HCT116 (cell line): Measurements from ENCODE around the gene COL5A1. TPM values are rescaled to one million over a fixed set of nuclear protein-coding genes. Genes with fewer than 3 reads are reported as not detected.

Experiments used
- ATAC-seq: fragments of 200-7000 bp; cut with Tn5 transposase; 2 replicates; pipeline ENCODE4 v1.9.1; 2020; ENCODE audit warnings: mild to moderate bottlenecking, moderate library complexity
- BruUV-seq: library from RNA; stranded (reverse); fragments of 400-500 nt; replicated peaks from 2 replicates; lab custom pipeline; 2021; lab: Mats Ljungman, UMichigan
- CTCF ChIA-PET: fragments of 300-600 bp; sonication (Branson Sonifier 250); formaldehyde crosslinking; loops from one replicate; lab custom pipeline; 2021; ENCODE audit warnings: antibody characterized with exemption; lab: Charles Lee
- POLR2A ChIA-PET: fragments of 300-600, 350-600 bp; sonication (Branson Sonifier 250); formaldehyde crosslinking; loops from one replicate; lab custom pipeline; 2021; ENCODE audit warnings: antibody characterized with exemption; lab: Charles Lee
- RAD21 ChIA-PET, 2 experiments: fragments of 300-600 bp; sonication (Branson Sonifier 250); formaldehyde crosslinking; loops; one replicate each; lab custom pipeline; 2023; ENCODE audit warnings: low total read pairs in 2 of 2; ENCODE audit not compliant: uncharacterized antibody in 2 of 2, unreplicated experiment in 2 of 2, low non-redundant PET in 1 of 2; lab: Charles Lee
- DNase-seq: peaks from one replicate; pipeline ENCODE4 v3.0.0-alpha.2; 2010; ENCODE audit warnings: low read depth, low spot score
- H2AFZ ChIP-seq: fragments of 200-600 bp; shearing (Covaris generic), sonication (generic); 2 replicates; pipeline ENCODE4 v1.6.1; 2017; ENCODE audit warnings: low read depth, mixed run types, mixed read lengths, antibody characterized with exemption, low read length; ENCODE audit not compliant: poor library complexity, severe bottlenecking
- H3K27ac ChIP-seq: 2 replicates; pipeline ENCODE4 v1.5.1; 2012; ENCODE audit warnings: low read depth, low read length
- H3K27me3 ChIP-seq: fragments of 200-600 bp; sonication (generic); 2 replicates; pipeline ENCODE4 v1.6.1; 2016; ENCODE audit warnings: mixed run types, low read length, mixed read lengths; ENCODE audit not compliant: insufficient read depth
- H3K36me3 ChIP-seq, 2 experiments: fragments of 200-500 bp in 1 of 2; fragments of 200-600 bp in 1 of 2; sonication (Bioruptor generic) in 1 of 2; sonication (generic) in 1 of 2; 2 replicates each; pipeline versions ENCODE4 v1.5.1 to v1.6.1; 2014 to 2016; ENCODE audit warnings: low read length in 2 of 2, inconsistent platforms in 1 of 2, mixed read lengths in 1 of 2, mixed run types in 1 of 2; ENCODE audit not compliant: insufficient read depth in 2 of 2, control insufficient read depth in 1 of 2
- H3K4me1 ChIP-seq, 2 experiments: fragments of 200-600 bp in 1 of 2; sonication (generic) in 1 of 2; 2 replicates each; pipeline versions ENCODE4 v1.5.1 to v1.6.1; 2012 to 2017; ENCODE audit warnings: low read length in 2 of 2, inconsistent platforms in 1 of 2, mild to moderate bottlenecking in 1 of 2, mixed read lengths in 1 of 2, mixed run types in 1 of 2, moderate library complexity in 1 of 2; ENCODE audit not compliant: insufficient read depth in 2 of 2, control insufficient read depth in 1 of 2
- H3K4me2 ChIP-seq: fragments of 200-600 bp; sonication (generic); 2 replicates; pipeline ENCODE4 v1.6.1; 2017; ENCODE audit warnings: mixed run types, low read length, mixed read lengths
- H3K4me3 ChIP-seq, 2 experiments: fragments of 200-600 bp in 1 of 2; sonication (generic) in 1 of 2; replicated peaks in 1 of 2; 2 replicates each; pipeline ENCODE4 v1.5.1; 2011 to 2016; ENCODE audit warnings: low read length in 2 of 2, control low read depth in 1 of 2, low read depth in 1 of 2, mild to moderate bottlenecking in 1 of 2, mixed read lengths in 1 of 2, mixed run types in 1 of 2
- H3K79me2 ChIP-seq: fragments of 200-600 bp; sonication (generic); 2 replicates; pipeline ENCODE4 v1.6.1; 2017; ENCODE audit warnings: mild to moderate bottlenecking, mixed run types, low read length, moderate library complexity, mixed read lengths; ENCODE audit not compliant: insufficient read depth
- H3K9ac ChIP-seq: fragments of 200-600 bp; sonication (generic); 2 replicates; pipeline ENCODE4 v1.6.1; 2016; ENCODE audit warnings: low read length, mixed read lengths
- H3K9me2 ChIP-seq: fragments of 200-600 bp; sonication (generic), shearing (Covaris generic); 2 replicates; pipeline ENCODE4 v1.6.1; 2017; ENCODE audit warnings: mixed run types, mild to moderate bottlenecking, moderate library complexity; ENCODE audit not compliant: insufficient read depth
- H3K9me3 ChIP-seq, 2 experiments: fragments of 200-500 bp in 1 of 2; fragments of 200-600 bp in 1 of 2; sonication (Bioruptor generic) in 1 of 2; sonication (generic) in 1 of 2; 2 replicates each; pipeline ENCODE4 v1.6.1; 2014 to 2017; ENCODE audit warnings: low read length in 2 of 2, mixed read lengths in 2 of 2, inconsistent platforms in 1 of 2, low read depth in 1 of 2, mild to moderate bottlenecking in 1 of 2, mixed run types in 1 of 2, moderate library complexity in 1 of 2; ENCODE audit not compliant: control insufficient read depth in 1 of 2, insufficient read depth in 1 of 2
- H4K20me1 ChIP-seq: fragments of 200-600 bp; sonication (generic), shearing (Covaris generic); 2 replicates; pipeline ENCODE4 v1.6.1; 2017; ENCODE audit warnings: mixed run types, mild to moderate bottlenecking, moderate library complexity; ENCODE audit not compliant: insufficient read depth
- CBX3 ChIP-seq: IDR thresholded peaks from 2 replicates; pipeline ENCODE4 v1.6.1; 2012; ENCODE audit warnings: low read depth
- CEBPB ChIP-seq: IDR thresholded peaks from 2 replicates; pipeline ENCODE4 v1.6.1; 2012; ENCODE audit warnings: low read depth
- ELF1 ChIP-seq: IDR thresholded peaks from 2 replicates; pipeline ENCODE4 v1.6.1; 2012; ENCODE audit warnings: low read depth, borderline replicate concordance
- FOSL1 ChIP-seq: IDR thresholded peaks from 2 replicates; pipeline ENCODE4 v1.6.1; 2012; ENCODE audit warnings: low read depth
- JUND ChIP-seq: IDR thresholded peaks from 2 replicates; pipeline ENCODE4 v1.6.1; 2012
- POLR2A ChIP-seq: IDR thresholded peaks from 2 replicates; pipeline ENCODE4 v1.7.0; 2011; ENCODE audit warnings: borderline replicate concordance; ENCODE audit not compliant: insufficient read depth, insufficient read length; ENCODE audit errors: extremely low read depth
- POLR2AphosphoS5 ChIP-seq: IDR thresholded peaks from 2 replicates; pipeline ENCODE4 v1.6.1; 2011; ENCODE audit warnings: mild to moderate bottlenecking, low read depth, low read length, moderate library complexity
- RAD21 ChIP-seq: IDR thresholded peaks from 2 replicates; pipeline ENCODE4 v1.6.1; 2012; ENCODE audit warnings: low read depth, mild to moderate bottlenecking
- SP1 ChIP-seq: IDR thresholded peaks from 2 replicates; pipeline ENCODE4 v1.6.1; 2012; ENCODE audit warnings: low read depth
- SRF ChIP-seq: IDR thresholded peaks from 2 replicates; pipeline ENCODE4 v1.6.1; 2012; ENCODE audit warnings: low read depth
- TCF7L2 ChIP-seq: IDR thresholded peaks from 2 replicates; pipeline ENCODE4 v1.7.0; 2011; ENCODE audit warnings: borderline replicate concordance, inconsistent platforms; ENCODE audit not compliant: insufficient read depth, insufficient read length; ENCODE audit errors: extremely low read depth
- ZNF274 ChIP-seq: fragments of 200-500 bp; sonication (Bioruptor generic); IDR thresholded peaks from 2 replicates; pipeline ENCODE4 v1.6.1; 2014; ENCODE audit warnings: mild to moderate bottlenecking, low read depth, low read length, inconsistent platforms
- intact Hi-C: fragments of 100-400 bp; cut with micrococcal nuclease; formaldehyde crosslinking; loops from 2 replicates; pipeline ENCODE4 v1.10.0; 2022
- total RNA-seq: library from RNA; stranded (reverse); gene quantifications from one replicate; pipeline ENCODE4 v1.2.1, GENCODE V29; 2021; ENCODE audit not compliant: unreplicated experiment
- TF ChIP-seq, protein P1 (sequence below): IDR thresholded peaks from 2 replicates; pipeline ENCODE4 v1.6.1; 2012
- TF ChIP-seq, protein P2 (sequence below), 3 experiments: fragments of 200-600 bp in 1 of 3; sonication (generic) in 1 of 3; IDR thresholded peaks in 2 of 3; conservative IDR thresholded peaks in 1 of 3; 2 replicates each; pipeline ENCODE4 v1.5.1; 2012 to 2017; ENCODE audit warnings: low read depth in 2 of 3, low read length in 2 of 3, antibody characterized with exemption in 1 of 3, borderline replicate concordance in 1 of 3, control low read depth in 1 of 3, mild to moderate bottlenecking in 1 of 3, mixed read lengths in 1 of 3, mixed run types in 1 of 3, moderate library complexity in 1 of 3; ENCODE audit not compliant: insufficient read depth in 1 of 3
- TF ChIP-seq, protein P3 (sequence below): IDR thresholded peaks from 2 replicates; pipeline ENCODE4 v1.6.1; 2011; ENCODE audit warnings: mild to moderate bottlenecking, low read length, moderate library complexity; ENCODE audit not compliant: insufficient replicate concordance; ENCODE audit errors: extremely low read depth

The COL5A1 gene
- total RNA-seq, 1 experiment from 2014 or later, result 0.30 TPM

DNA sequence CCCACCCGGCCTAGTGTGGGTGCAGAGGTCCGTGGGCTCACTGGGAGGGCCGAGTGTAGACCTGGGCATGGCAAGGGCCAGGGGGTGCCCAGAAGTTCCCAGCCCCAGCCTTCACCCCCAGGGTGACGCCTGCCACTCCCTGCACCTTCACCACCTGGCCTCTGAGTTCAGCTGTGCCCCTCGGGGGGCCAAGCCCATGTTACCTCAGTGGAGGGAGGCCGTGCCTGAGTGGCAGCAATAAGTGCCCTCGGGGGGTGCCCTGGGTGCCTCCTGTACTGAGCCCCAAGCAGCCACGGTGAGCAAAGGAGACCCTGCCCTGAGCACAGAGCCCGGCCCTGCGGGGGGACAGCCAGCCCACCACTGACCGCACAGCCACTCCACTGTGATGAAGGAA is 228.7 kb downstream of the COL5A1 start:
- RAD21 ChIA-PET, result no interaction called here
- ATAC-seq (no peak), DNase-seq (no peak)
- H3K4me1 ChIP-seq, result no peaks in the 10 kb centered on the region
- H3K79me2 ChIP-seq, result no peaks in the 10 kb centered on the region
- no peak overlapping the region for H3K4me2 ChIP-seq
- POLR2A ChIA-PET, result no interaction called here
- H3K4me3 ChIP-seq, result no peak overlapping the region
- H3K36me3 ChIP-seq, result no peaks in the 10 kb centered on the region
- H2AFZ ChIP-seq, result no peak overlapping the region
- intact Hi-C loops, result no loop called here
- no peak overlapping the region for H3K9ac ChIP-seq
- no peaks in the 10 kb centered on the region for H3K9me3 ChIP-seq
- CTCF ChIA-PET, result no interaction called here
- BruUV-seq, result no TSS peak
- H3K27ac ChIP-seq, result no peak overlapping the region
- H3K27me3 ChIP-seq, result peaks cover 7% of the 10 kb centered on the region; the same call in 1 of the 2 replicates
- TF ChIP-seq POLR2AphosphoS5 (no peak), SRF (no peak), CBX3 (no peak), TCF7L2 (no peak), CEBPB (no peak), ZNF274 (no peak)
- no peaks in the 10 kb centered on the region for H3K9me2 ChIP-seq
- H4K20me1 ChIP-seq, result no peaks in the 10 kb centered on the region

DNA sequence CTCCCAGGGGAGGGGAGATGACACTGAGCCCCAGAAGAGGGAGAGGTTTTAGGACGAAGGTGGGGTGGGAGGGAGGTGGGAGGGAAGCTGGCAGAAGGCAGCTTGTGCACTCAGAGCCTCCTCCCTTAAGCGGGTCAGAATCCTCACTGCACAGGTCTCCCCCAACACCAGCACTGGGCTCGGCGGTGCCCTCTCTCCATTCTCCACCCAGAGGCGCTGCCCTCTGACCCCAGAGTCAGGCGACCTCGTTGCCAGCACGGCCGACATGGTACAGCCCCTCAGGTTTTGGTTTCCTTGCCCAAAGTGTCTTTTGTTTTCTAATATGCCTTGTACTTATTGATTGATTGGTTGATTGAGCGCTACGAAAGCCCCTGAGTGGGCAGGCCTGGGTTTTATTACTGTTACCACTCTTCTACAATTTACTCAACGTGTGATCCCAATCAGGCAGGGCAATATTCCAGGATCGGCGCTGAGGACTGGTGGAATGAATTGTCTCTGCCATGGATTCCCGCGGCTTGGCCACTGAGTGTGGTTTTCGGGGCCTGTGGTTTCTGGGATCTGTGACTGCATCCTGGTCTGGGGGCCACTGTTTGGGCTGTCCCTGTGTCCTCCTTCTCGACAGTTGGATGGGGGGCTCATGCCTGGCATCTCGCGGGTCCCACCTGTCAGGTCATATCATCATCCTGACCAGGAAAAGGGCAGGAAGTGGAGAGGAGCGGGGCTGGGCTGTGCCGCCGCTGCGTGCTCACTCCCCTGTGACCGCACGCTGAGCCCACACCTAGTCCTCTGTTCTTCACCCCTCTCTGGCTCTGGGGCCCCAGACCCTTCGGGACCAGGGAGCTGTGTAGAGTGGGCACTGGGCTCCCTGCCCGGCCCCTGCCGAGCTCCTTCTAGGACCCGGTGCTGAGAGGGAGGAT is 229.4 kb downstream of the COL5A1 start:
- ATAC-seq (no peak), DNase-seq (no peak)
- Histone ChIP-seq H3K4me2 (no peak overlapping the region), H3K9me3 (no peaks in the 10 kb centered on the region), H3K27ac (no peak overlapping the region), H4K20me1 (no peaks in the 10 kb centered on the region), H3K79me2 (no peaks in the 10 kb centered on the region), H3K4me1 (no peaks in the 10 kb centered on the region), H3K27me3 (peaks cover 7% of the 10 kb centered on the region; the same call in 1 of the 2 replicates), H2AFZ (no peak overlapping the region), H3K4me3 (no peak overlapping the region), H3K9me2 (no peaks in the 10 kb centered on the region), H3K36me3 (no peaks in the 10 kb centered on the region), H3K9ac (no peak overlapping the region)
- RAD21 ChIA-PET, result no interaction called here
- BruUV-seq, result no TSS peak
- CTCF ChIA-PET, result no interaction called here
- intact Hi-C loops, result no loop called here
- POLR2A ChIA-PET, result no interaction called here
- no peak for TF ChIP-seq CEBPB
- no peak for TF ChIP-seq RAD21
- no peak for TF ChIP-seq JUND
- TF ChIP-seq, protein P1, sequence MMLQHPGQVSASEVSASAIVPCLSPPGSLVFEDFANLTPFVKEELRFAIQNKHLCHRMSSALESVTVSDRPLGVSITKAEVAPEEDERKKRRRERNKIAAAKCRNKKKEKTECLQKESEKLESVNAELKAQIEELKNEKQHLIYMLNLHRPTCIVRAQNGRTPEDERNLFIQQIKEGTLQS, result no peak
- no peak for TF ChIP-seq POLR2A
- TF ChIP-seq FOSL1, result no peak
- TF ChIP-seq ELF1, result no peak
- no peak for TF ChIP-seq SP1
- TF ChIP-seq, protein P2, sequence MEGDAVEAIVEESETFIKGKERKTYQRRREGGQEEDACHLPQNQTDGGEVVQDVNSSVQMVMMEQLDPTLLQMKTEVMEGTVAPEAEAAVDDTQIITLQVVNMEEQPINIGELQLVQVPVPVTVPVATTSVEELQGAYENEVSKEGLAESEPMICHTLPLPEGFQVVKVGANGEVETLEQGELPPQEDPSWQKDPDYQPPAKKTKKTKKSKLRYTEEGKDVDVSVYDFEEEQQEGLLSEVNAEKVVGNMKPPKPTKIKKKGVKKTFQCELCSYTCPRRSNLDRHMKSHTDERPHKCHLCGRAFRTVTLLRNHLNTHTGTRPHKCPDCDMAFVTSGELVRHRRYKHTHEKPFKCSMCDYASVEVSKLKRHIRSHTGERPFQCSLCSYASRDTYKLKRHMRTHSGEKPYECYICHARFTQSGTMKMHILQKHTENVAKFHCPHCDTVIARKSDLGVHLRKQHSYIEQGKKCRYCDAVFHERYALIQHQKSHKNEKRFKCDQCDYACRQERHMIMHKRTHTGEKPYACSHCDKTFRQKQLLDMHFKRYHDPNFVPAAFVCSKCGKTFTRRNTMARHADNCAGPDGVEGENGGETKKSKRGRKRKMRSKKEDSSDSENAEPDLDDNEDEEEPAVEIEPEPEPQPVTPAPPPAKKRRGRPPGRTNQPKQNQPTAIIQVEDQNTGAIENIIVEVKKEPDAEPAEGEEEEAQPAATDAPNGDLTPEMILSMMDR (IDR thresholded peaks at IDR 0.05 in 2 of 3, conservative IDR thresholded peaks at IDR 0.05 in 1 of 3; ENCODE audit: borderline replicate concordance in 1 of 3, insufficient read depth in 1 of 3, low read depth in 2 of 3, low read length in 2 of 3), result no peak
- no peak for TF ChIP-seq SRF
- TF ChIP-seq, protein P3, sequence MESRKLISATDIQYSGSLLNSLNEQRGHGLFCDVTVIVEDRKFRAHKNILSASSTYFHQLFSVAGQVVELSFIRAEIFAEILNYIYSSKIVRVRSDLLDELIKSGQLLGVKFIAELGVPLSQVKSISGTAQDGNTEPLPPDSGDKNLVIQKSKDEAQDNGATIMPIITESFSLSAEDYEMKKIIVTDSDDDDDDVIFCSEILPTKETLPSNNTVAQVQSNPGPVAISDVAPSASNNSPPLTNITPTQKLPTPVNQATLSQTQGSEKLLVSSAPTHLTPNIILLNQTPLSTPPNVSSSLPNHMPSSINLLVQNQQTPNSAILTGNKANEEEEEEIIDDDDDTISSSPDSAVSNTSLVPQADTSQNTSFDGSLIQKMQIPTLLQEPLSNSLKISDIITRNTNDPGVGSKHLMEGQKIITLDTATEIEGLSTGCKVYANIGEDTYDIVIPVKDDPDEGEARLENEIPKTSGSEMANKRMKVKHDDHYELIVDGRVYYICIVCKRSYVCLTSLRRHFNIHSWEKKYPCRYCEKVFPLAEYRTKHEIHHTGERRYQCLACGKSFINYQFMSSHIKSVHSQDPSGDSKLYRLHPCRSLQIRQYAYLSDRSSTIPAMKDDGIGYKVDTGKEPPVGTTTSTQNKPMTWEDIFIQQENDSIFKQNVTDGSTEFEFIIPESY, result no peak
